Uterus (tissue), 2 donors: ENCODE results near the gene METAP1D.

Experiments
- CTCF ChIP-seq, 4 experiments: fragments of 200-600 bp in 2 of 4; fragments of 450-650 bp in 2 of 4; sonication (generic) in 2 of 4; IDR thresholded peaks; one replicate each; pipeline ENCODE4 v1.5.1; 2016 to 2019; ENCODE audit warnings: antibody characterized with exemption in 4 of 4, mild to moderate bottlenecking in 2 of 4, moderate library complexity in 1 of 4
- POLR2A ChIP-seq, 2 donors: fragments of 450-650 bp; IDR thresholded peaks; one replicate each; pipeline ENCODE4 v1.6.1; 2016; ENCODE audit warnings: antibody characterized with exemption in 2 of 2, mild to moderate bottlenecking in 1 of 2, moderate library complexity in 1 of 2

- TF ChIP-seq CTCF (IDR thresholded peaks at IDR 0.05) (no peak), POLR2A (IDR thresholded peaks at IDR 0.05) (no peak)
Observed at GRCh38 chr2:172007372-172007771, 7.6 kb downstream of the METAP1D start.
